NOMO-1 treated with DMSO at 0.1 percent for 48 hours (cell line): ENCODE results near the gene AGBL2.
"Not testable (repeated sequence)": the region's sequence is repeated elsewhere in the genome, so short reads cannot be mapped to it uniquely, and the experiment has no call there.

Experiments
- DNase-seq: peaks from one replicate; lab custom pipeline; 2025; ENCODE audit not compliant: unreplicated experiment; lab: John Stamatoyannopoulos, UW

Gene AGBL2

GRCh38 chr11:47691979-47692378, 23.2 kb downstream of the AGBL2 start:
- DNase-seq: no peak

GRCh38 chr11:47689480-47689879, 25.7 kb downstream of the AGBL2 start:
- no peak for DNase-seq

- DNase-seq: no peak
Measured at GRCh38 chr11:47688991-47689390, 26.2 kb downstream of the AGBL2 start.

- peak; percentile 50 for DNase-seq
Measured at GRCh38 chr11:47688111-47688510, 27.1 kb downstream of the AGBL2 start.

GRCh38 chr11:47686704-47687103, 28.5 kb downstream of the AGBL2 start:
- DNase-seq: not testable (repeated sequence)

- DNase-seq: no peak
Measured at GRCh38 chr11:47686151-47686550, 29.0 kb downstream of the AGBL2 start.

- no peak for DNase-seq
Measured at GRCh38 chr11:47675851-47676250, 39.3 kb downstream of the AGBL2 start.

GRCh38 chr11:47672283-47672730, 42.9 kb downstream of the AGBL2 start:
- no peak for DNase-seq

- no peak for DNase-seq
Measured at GRCh38 chr11:47669856-47670255, 45.3 kb downstream of the AGBL2 start.

- no peak for DNase-seq
Measured at GRCh38 chr11:47668665-47669064, 46.5 kb downstream of the AGBL2 start.

GRCh38 chr11:47667555-47667954, 47.6 kb downstream of the AGBL2 start:
- DNase-seq: no peak

GRCh38 chr11:47667135-47667534, 48.0 kb downstream of the AGBL2 start:
- no peak for DNase-seq

GRCh38 chr11:47664936-47665335, 50.2 kb downstream of the AGBL2 start:
- DNase-seq: peak; percentile 47

GRCh38 chr11:47661245-47661644, 53.9 kb downstream of the AGBL2 start:
- no peak for DNase-seq

GRCh38 chr11:47659276-47659675, 55.9 kb downstream of the AGBL2 start:
- DNase-seq: no peak

- DNase-seq: no peak
Measured at GRCh38 chr11:47656260-47656885, 58.8 kb downstream of the AGBL2 start.

- DNase-seq: no peak
Measured at GRCh38 chr11:47651818-47652469, 63.2 kb downstream of the AGBL2 start.

- DNase-seq: no peak
Measured at GRCh38 chr11:47649276-47649675, 65.9 kb downstream of the AGBL2 start.

- no peak for DNase-seq
Measured at GRCh38 chr11:47646019-47646418, 69.2 kb downstream of the AGBL2 start.

GRCh38 chr11:47645500-47645899, 69.7 kb downstream of the AGBL2 start:
- DNase-seq: no peak

- DNase-seq: peak; percentile 96
Measured at GRCh38 chr11:47642099-47642855, 72.9 kb downstream of the AGBL2 start, which contains the start of gene MTCH2. Gene MTCH2, minus strand, starts transcription at chr11:47642559. Its CDS starts 94 bp downstream, at chr11:47642465.

- peak; percentile 15 for DNase-seq
Measured at GRCh38 chr11:47641600-47642098, 73.5 kb downstream of the AGBL2 start.
